HEK293 (cell line): ENCODE results near the gene GNB5.

Source experiments
- CTCF ChIA-PET: fragments of 350-600 bp; formaldehyde crosslinking; extraction: SDS; loops from one replicate; lab custom pipeline; 2021; ENCODE audit warnings: antibody characterized with exemption; lab: Yijun Ruan, JAX
- POLR2A ChIA-PET: fragments of 300-600 bp; formaldehyde crosslinking; extraction: SDS; loops from one replicate; lab custom pipeline; 2020; ENCODE audit warnings: antibody characterized with exemption, inconsistent platforms; lab: Yijun Ruan, JAX
- H3K27ac ChIP-seq: fragments of 200-500 bp; sonication (Bioruptor generic); 2 replicates; pipeline ENCODE4 v1.5.1; 2014; ENCODE audit warnings: low read depth, low read length, control low read depth, inconsistent platforms; ENCODE audit errors: extremely low read depth
- H3K36me3 ChIP-seq, 2 experiments: fragments of 200-500 bp in 1 of 2; sonication (Bioruptor generic) in 1 of 2; 1 replicate in 1 of 2; 2 replicates in 1 of 2; pipeline ENCODE4 v1.5.1; 2014 to 2017; ENCODE audit warnings: inconsistent platforms in 2 of 2, low read length in 2 of 2; ENCODE audit not compliant: control insufficient read depth in 2 of 2, insufficient read depth in 1 of 2
- H3K4me1 ChIP-seq: fragments of 200-500 bp; sonication (Bioruptor generic); 2 replicates; pipeline ENCODE4 v1.5.1; 2014; ENCODE audit warnings: mild to moderate bottlenecking, low read length, inconsistent platforms; ENCODE audit not compliant: control insufficient read depth, insufficient read depth
- H3K4me3 ChIP-seq: 2 replicates; pipeline ENCODE4 v1.5.1; 2011; ENCODE audit warnings: low read depth, mild to moderate bottlenecking, control low read depth, low read length, moderate library complexity
- H3K9me3 ChIP-seq: fragments of 200-500 bp; sonication (Bioruptor generic); 2 replicates; pipeline ENCODE4 v1.5.1; 2014; ENCODE audit warnings: low read depth, low read length, inconsistent platforms; ENCODE audit not compliant: control insufficient read depth, insufficient read depth
- CTCF ChIP-seq: fragments of 450-650 bp; formaldehyde crosslinking; IDR thresholded peaks from 2 replicates; pipeline ENCODE4 v1.5.1; 2016; ENCODE audit warnings: missing biosample characterization, missing genetic modification characterization
- INSM2 ChIP-seq: fragments of 450-650 bp; formaldehyde crosslinking; IDR thresholded peaks from 2 replicates; pipeline ENCODE4 v1.5.1; 2016; ENCODE audit warnings: missing biosample characterization, missing genetic modification characterization
- MZF1 ChIP-seq: fragments of 450-650 bp; formaldehyde crosslinking; IDR thresholded peaks from 2 replicates; pipeline ENCODE4 v1.5.1; 2017; ENCODE audit warnings: missing biosample characterization, missing genetic modification characterization, borderline replicate concordance
- OSR2 ChIP-seq: fragments of 450-650 bp; formaldehyde crosslinking; IDR thresholded peaks from 2 replicates; pipeline ENCODE4 v1.5.1; 2016; ENCODE audit warnings: missing biosample characterization, missing genetic modification characterization
- REPIN1 ChIP-seq: fragments of 450-650 bp; formaldehyde crosslinking; IDR thresholded peaks from 2 replicates; pipeline ENCODE4 v1.5.1; 2017; ENCODE audit warnings: missing biosample characterization, missing genetic modification characterization, low read depth
- ZBTB20 ChIP-seq: fragments of 450-650 bp; formaldehyde crosslinking; IDR thresholded peaks from 2 replicates; pipeline ENCODE4 v1.5.1; 2016; ENCODE audit warnings: missing biosample characterization, missing genetic modification characterization
- ZBTB48 ChIP-seq: fragments of 450-650 bp; formaldehyde crosslinking; IDR thresholded peaks from 2 replicates; pipeline ENCODE4 v1.5.1; 2016; ENCODE audit warnings: missing biosample characterization, missing genetic modification characterization
- ZEB2 ChIP-seq: fragments of 450-650 bp; formaldehyde crosslinking; IDR thresholded peaks from 2 replicates; pipeline ENCODE4 v1.5.1; 2016; ENCODE audit warnings: missing biosample characterization, missing genetic modification characterization
- ZNF121 ChIP-seq: fragments of 450-650 bp; formaldehyde crosslinking; IDR thresholded peaks from 2 replicates; pipeline ENCODE4 v1.5.1; 2016; ENCODE audit warnings: missing biosample characterization, missing genetic modification characterization
- ZNF174 ChIP-seq: fragments of 450-650 bp; formaldehyde crosslinking; IDR thresholded peaks from 2 replicates; pipeline ENCODE4 v1.5.0; 2017; ENCODE audit warnings: missing biosample characterization, mild to moderate bottlenecking, missing genetic modification characterization
- ZNF175 ChIP-seq: fragments of 450-650 bp; formaldehyde crosslinking; IDR thresholded peaks from 2 replicates; pipeline ENCODE4 v1.5.1; 2016; ENCODE audit warnings: missing biosample characterization, missing genetic modification characterization
- ZNF266 ChIP-seq: fragments of 450-650 bp; formaldehyde crosslinking; IDR thresholded peaks from 2 replicates; pipeline ENCODE4 v1.5.1; 2016; ENCODE audit warnings: missing biosample characterization, missing genetic modification characterization, low read depth
- ZNF473 ChIP-seq: fragments of 450-650 bp; formaldehyde crosslinking; IDR thresholded peaks from 2 replicates; pipeline ENCODE4 v1.5.1; 2017; ENCODE audit warnings: missing biosample characterization, missing genetic modification characterization
- ZNF501 ChIP-seq: fragments of 450-650 bp; formaldehyde crosslinking; IDR thresholded peaks from 2 replicates; pipeline ENCODE4 v1.5.1; 2016; ENCODE audit warnings: missing biosample characterization, missing genetic modification characterization
- ZNF639 ChIP-seq: fragments of 450-650 bp; formaldehyde crosslinking; IDR thresholded peaks from 2 replicates; pipeline ENCODE4 v1.5.1; 2016; ENCODE audit warnings: missing biosample characterization, missing genetic modification characterization
- ZNF670 ChIP-seq: fragments of 450-650 bp; formaldehyde crosslinking; IDR thresholded peaks from 2 replicates; pipeline ENCODE4 v1.5.1; 2016; ENCODE audit warnings: missing biosample characterization, missing genetic modification characterization, low read depth
- ZNF707 ChIP-seq: fragments of 450-650 bp; formaldehyde crosslinking; IDR thresholded peaks from 2 replicates; pipeline ENCODE4 v1.5.1; 2016; ENCODE audit warnings: missing biosample characterization, missing genetic modification characterization
- ZNF747 ChIP-seq: fragments of 450-650 bp; formaldehyde crosslinking; IDR thresholded peaks from 2 replicates; pipeline ENCODE4 v1.5.1; 2016; ENCODE audit warnings: missing biosample characterization, missing genetic modification characterization
- ZNF76 ChIP-seq: fragments of 450-650 bp; formaldehyde crosslinking; IDR thresholded peaks from 2 replicates; pipeline ENCODE4; 2016; ENCODE audit warnings: low read depth, missing biosample characterization, missing genetic modification characterization, borderline replicate concordance
- ZNF792 ChIP-seq: fragments of 450-650 bp; formaldehyde crosslinking; IDR thresholded peaks from 2 replicates; pipeline ENCODE4 v1.5.1; 2016; ENCODE audit warnings: missing biosample characterization, missing genetic modification characterization
- ZSCAN18 ChIP-seq: fragments of 450-650 bp; formaldehyde crosslinking; IDR thresholded peaks from 2 replicates; pipeline ENCODE4 v1.5.1; 2016; ENCODE audit warnings: missing biosample characterization, missing genetic modification characterization
- TF ChIP-seq, protein P1 (sequence below): fragments of 450-650 bp; formaldehyde crosslinking; IDR thresholded peaks from 2 replicates; pipeline ENCODE4 v1.5.1; 2016; ENCODE audit warnings: missing biosample characterization, missing genetic modification characterization

Gene GNB5

DNA sequence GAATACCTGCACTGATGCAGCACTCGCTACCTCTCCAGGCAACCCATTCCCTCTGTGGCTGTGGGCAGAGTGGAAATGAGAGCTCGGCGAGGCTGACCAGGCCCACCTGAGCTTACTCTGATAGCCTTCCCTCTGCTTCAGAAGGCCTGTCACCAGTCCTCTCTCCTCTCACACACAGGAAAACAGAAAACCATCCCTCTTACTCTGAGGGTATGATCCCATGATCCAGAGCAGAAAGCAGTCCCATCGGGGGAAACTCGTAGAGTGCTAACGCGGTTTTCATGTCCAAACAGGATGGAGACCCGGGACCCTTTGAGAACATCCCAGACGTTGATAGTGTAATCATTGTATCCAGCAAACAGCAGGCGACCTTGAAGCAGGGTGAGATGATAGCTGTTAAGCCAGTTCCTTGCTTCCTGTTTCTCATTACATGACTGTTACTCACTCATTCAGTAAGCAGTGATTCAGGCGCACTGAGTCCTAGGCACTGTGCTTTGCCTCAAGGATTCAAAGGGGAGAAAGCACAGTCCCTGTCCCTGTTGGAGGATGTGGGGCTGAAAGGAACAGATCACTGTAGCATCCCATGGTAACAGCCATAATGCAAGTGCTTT is 66.8 kb downstream of the GNB5 start:
- ChIA-PET CTCF (no interaction called here), POLR2A (no interaction called here)
- H3K27ac ChIP-seq, result no peak overlapping the region

GRCh38 chr15:52121896-52122295 is 69.3 kb downstream of the GNB5 start:
- Histone ChIP-seq H3K36me3 (no peaks in the 10 kb centered on the region; a peak in 2 of 3 replicates), H3K4me3 (no peak overlapping the region)
- no peak for TF ChIP-seq ZNF792
- TF ChIP-seq ZNF473 (tag by site-specific recombination), result no peak
- TF ChIP-seq ZNF747, result no peak
- TF ChIP-seq ZNF639 (tag by site-specific recombination), result no peak
- no peak for TF ChIP-seq ZNF121 (tag by site-specific recombination)
- no peak for TF ChIP-seq ZSCAN18 (tag by site-specific recombination)
- TF ChIP-seq ZNF174 (tag by site-specific recombination), result no peak
- TF ChIP-seq, all 188 proteins: peak for 0
- CTCF ChIA-PET, result interaction anchor here (1.4 kb wide), 1 partner anchor 19 kb away, joined by 4 read pairs; no protein-coding TSS in a partner anchor
- Histone ChIP-seq H3K4me1 (no peaks in the 10 kb centered on the region), H3K9me3 (no peaks in the 10 kb centered on the region), H3K27ac (no peak overlapping the region)
- POLR2A ChIA-PET, result no interaction called here

More for the DNA sequence above, 66.8 kb downstream of the GNB5 start:
- no peaks in the 10 kb centered on the region for H3K4me1 ChIP-seq
- TF ChIP-seq ZNF501 (tag by site-specific recombination) (no peak), ZNF266 (tag by site-specific recombination) (no peak), CTCF (tag by site-specific recombination) (no peak), ZNF175 (tag by site-specific recombination) (no peak), ZNF707 (tag by site-specific recombination) (no peak), ZEB2 (tag by site-specific recombination) (no peak), ZNF76 (tag by site-specific recombination) (no peak), REPIN1 (tag by site-specific recombination) (no peak), ZNF473 (tag by site-specific recombination) (no peak), ZNF670 (tag by site-specific recombination) (no peak), MZF1 (no peak), OSR2 (no peak), INSM2 (tag by site-specific recombination) (no peak), ZBTB48 (tag by site-specific recombination) (no peak), ZBTB20 (tag by site-specific recombination) (no peak)
- TF ChIP-seq, protein P1, sequence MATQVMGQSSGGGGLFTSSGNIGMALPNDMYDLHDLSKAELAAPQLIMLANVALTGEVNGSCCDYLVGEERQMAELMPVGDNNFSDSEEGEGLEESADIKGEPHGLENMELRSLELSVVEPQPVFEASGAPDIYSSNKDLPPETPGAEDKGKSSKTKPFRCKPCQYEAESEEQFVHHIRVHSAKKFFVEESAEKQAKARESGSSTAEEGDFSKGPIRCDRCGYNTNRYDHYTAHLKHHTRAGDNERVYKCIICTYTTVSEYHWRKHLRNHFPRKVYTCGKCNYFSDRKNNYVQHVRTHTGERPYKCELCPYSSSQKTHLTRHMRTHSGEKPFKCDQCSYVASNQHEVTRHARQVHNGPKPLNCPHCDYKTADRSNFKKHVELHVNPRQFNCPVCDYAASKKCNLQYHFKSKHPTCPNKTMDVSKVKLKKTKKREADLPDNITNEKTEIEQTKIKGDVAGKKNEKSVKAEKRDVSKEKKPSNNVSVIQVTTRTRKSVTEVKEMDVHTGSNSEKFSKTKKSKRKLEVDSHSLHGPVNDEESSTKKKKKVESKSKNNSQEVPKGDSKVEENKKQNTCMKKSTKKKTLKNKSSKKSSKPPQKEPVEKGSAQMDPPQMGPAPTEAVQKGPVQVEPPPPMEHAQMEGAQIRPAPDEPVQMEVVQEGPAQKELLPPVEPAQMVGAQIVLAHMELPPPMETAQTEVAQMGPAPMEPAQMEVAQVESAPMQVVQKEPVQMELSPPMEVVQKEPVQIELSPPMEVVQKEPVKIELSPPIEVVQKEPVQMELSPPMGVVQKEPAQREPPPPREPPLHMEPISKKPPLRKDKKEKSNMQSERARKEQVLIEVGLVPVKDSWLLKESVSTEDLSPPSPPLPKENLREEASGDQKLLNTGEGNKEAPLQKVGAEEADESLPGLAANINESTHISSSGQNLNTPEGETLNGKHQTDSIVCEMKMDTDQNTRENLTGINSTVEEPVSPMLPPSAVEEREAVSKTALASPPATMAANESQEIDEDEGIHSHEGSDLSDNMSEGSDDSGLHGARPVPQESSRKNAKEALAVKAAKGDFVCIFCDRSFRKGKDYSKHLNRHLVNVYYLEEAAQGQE, result no peak
- TF ChIP-seq, all 188 proteins: peak for 0
- H3K9me3 ChIP-seq, result no peaks in the 10 kb centered on the region
- H3K36me3 ChIP-seq, result no peaks in the 10 kb centered on the region; a peak in 2 of 3 replicates
- H3K4me3 ChIP-seq, result no peak overlapping the region
